COLO668 (cell line): ENCODE data around the gene TMEM40.
"Not testable (repeated sequence)": the region's sequence is repeated elsewhere in the genome, so short reads cannot be mapped to it uniquely, and the experiment has no call there.

Experiments used
- DNase-seq: peaks from one replicate; lab custom pipeline; 2025; ENCODE audit not compliant: unreplicated experiment; lab: John Stamatoyannopoulos, UW

Gene TMEM40

DNA sequence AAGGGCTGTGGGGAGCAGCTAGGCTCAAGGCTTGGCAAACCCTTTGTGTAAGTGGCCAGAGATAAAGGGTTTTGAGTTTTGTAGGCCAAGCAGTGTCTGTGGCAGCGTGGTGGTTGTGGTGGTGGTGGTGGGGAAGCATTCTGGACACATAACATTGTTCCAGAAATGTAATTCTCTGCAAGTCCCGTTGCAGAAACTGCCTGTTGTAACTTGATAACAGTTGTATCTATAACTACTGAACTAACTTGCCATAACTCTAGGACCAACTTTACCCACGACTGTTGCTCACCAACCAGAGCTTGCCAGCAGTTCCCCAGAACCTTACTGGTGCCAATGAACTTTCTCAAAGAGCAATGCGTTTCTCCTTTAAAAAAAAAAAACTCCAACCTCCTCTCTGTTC lies 18.1 kb upstream of the TMEM40 start:
- no peak for DNase-seq

DNA sequence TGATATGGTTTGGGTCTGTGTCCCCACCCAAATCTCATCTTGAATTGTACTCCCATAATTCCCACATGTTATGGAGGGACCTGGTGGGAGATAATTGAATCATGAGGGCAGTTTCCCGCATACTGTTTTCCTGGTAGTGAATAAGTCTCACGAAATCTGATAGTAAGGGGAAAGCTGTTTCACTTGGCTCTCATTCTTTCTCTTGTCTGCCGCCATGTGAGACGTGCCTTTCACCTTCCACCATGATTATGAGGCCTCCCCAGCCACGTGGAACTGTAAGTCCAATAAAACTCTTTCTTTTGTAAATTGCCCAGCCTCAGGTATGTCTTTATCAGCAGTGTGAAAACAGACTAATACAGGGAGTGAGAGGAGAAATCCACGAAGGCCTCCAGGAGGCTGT lies 16.9 kb upstream of the TMEM40 start:
- not testable (repeated sequence) for DNase-seq

DNA sequence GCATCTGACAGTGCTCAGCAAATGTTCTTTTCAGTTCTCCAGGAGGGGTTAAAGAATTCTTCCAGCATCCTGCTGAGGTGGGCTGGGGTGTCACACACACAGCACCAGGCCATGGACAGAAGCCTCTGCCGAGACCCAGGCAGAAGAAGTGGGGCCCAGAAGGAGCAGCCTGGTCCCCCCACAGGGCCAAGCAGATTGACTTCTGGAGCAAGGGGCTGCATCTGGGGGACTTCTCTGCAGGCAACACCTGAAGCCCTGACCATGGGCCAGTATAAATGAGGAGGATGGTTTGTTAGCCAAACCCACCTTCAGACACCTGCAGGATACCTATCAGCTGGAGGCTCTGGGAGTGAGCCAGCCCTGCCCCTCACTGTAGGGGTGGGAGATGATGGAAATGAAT lies 16.2 kb upstream of the TMEM40 start:
- no peak for DNase-seq

DNA sequence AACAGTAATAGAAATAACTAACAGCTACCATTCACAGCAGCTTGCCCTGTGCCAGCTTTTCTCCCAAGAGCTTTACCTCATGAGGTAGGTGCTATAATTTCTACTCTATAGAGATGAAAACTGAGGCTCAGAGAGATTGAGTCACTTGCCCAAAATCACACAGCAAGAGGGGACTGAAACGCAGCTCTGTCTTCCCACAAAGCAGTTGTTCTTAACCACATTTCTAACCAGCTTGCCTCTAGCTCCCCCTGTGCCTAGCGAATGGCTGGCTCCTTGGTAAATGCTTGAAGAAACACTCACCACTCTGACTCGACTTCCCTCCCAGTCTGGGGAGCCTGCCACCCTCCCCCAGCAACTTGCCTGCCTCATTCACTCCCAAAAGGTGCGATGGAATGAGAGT lies 15.6 kb upstream of the TMEM40 start:
- DNase-seq, result no peak

DNA sequence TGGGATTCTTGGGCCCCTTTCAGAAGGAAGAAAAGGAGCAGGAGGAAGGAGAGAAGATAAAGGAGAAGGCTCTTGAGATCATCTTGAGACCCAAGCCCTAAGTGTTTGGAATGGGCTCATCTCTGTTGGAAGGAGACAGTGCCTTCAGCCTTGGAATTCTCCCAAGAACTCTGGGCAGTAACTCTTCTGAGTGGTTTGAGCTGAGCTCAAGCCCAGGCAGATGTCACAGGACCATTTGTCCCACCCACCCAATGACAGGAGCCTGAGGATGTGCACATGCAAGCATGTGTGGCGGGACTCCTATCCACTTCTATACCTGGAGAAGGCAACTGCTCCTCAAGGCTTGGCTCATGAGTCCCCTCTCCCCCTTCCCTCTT lies 14.6 kb upstream of the TMEM40 start:
- no peak for DNase-seq

DNA sequence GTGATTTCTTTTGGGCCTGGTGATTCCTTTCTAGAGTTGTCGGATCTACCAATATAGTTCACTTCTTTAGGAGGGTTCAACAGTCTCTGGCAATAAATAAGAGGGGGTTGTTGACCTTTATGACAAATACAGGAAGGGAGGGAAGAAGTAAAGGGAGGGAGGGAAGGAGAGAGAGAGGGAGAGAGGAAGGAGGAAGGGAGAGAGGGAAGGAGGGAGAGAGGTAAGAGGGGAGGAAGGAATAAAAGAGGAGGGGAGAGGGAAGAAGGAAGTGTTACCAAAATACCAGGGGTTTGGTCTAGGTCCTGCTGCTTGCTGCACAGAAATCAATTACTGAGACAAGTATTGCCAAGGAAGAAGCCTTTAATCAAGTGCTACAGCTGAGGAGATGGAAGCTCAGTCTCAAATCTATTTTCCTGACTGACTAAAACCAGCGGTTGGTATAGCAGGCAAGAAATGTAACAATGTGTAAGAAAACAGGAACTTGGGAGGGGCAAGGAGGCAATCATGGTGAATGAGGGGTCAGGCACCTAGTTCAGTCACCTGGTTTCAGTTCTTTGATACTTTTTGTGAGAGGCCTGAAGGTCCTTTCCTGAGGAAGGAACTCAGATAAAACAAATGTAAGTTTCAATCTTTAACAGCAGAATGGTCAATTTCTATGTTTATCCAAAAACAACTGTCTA lies 14.1 kb upstream of the TMEM40 start:
- DNase-seq, result no peak

DNA sequence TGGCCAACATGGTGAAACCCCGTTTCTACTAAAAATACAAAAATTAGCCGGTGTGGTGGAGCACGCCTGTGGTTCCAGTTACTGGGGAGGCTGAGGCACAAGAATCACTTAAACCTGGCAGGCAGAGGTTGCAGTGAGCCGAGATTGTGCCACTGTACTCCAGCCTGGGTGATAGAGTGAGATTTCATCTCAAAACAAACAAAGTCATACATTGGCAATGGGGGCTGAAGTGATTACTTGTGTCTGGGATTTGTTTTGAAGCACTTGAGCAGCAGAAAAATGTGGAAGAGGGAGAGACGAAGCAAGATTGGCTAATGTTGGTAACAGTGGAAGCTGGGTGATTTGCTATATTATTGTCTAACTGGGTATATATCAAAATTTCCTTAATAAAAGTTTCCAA lies 13.4 kb upstream of the TMEM40 start:
- DNase-seq, result no peak

DNA sequence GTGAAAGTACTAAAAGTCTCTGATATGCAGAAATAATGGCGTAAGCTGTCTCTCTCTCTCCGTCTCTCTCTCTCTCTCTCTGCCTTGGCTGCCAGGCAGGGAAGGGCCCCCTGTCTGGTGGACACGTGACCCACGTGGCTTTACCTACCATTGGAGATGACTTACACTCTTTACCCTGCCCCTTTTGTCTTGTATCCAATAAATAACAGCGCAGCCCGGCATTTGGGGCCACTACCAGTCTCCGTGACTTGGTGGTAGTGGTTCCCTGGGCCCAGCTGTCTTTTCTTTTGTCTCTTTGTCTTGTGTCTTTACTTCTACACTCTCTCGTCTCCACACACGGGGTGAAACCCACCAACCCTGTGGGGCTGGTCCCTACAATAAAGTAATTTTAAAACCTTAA lies 12.2 kb upstream of the TMEM40 start:
- no peak for DNase-seq

DNA sequence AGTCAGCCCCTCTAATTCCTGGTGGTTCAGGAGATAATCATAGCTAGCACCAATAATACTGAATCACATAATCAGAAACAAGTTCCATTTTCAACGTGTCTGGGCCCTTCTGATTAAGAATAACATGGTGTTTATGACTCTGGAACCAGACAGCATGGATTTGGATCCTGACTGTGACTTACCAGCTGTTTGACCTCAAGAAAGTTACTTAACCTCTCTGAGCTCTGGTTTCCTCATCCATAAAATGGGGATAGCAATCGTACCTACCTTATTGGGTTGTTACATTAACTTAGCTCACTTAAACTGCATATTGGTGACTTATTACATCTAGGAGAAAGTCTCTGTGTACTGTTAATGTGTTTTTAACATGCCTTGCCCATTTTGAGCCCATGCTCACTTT lies 10.7 kb upstream of the TMEM40 start:
- DNase-seq, result no peak

DNA sequence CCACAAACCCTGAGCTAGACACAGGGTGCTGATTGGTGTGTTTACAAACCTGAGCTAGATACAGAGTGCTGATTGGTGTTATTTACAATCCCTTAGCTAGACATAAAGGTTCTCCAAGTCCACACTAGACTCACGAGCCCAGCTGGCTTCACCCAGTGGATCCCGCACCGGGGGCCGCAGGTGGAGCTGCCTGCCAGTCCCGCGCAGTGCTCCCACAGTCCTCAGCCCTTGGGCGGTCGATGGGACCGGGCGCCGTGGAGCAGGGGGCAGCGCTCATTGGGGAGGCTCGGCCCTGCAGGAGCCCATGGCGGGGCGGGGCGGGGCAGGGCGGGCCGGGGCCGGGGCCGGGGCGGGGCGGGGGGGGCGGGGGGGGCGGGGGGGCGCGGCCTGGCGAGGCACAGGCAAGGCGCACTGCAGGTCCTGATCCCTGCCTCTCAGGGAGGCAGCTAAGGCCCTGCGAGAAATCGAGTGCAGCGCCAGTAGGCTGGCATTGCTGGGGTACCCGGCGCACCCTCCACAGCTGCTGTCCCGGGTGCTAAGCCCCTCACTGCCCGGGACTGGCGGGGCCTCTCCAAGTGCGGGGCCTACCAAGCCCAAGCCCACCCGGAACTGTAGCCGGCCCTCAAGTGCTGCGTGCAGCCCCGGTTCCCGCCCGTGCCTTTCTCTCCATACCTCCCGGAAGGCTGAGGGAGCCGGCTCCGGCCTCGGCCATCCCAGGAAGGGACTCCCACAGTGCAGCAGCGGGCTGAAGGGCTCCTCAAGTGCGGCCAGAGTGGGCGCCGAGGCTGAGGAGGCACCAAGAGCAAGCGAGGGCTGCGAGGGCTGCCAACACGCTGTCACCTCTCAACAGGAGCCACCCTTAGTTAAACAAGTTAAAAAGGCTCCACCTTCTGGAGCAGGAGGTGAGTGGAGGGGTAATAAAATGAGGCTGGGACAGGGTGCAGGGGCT lies 9.8 kb upstream of the TMEM40 start:
- no peak for DNase-seq

DNA sequence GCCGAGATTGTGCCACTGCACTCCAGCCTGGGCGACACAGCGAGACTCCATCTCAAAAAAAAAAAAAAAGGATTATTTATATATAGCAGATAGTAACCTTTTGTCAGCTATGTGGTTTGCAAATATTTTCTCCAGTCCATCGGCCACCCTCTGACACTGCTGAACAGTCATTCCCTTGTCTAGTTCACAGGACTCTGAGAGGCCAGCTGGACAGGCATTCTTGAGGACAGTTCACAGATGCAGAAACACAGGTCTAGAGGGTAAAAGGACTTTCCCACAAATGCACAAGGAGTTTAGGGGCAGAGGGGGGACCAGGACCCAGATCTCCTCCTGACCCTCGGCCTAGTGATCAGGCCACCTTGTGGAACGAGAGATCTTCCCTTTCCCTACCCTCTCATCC lies 7.5 kb upstream of the TMEM40 start:
- no peak for DNase-seq

DNA sequence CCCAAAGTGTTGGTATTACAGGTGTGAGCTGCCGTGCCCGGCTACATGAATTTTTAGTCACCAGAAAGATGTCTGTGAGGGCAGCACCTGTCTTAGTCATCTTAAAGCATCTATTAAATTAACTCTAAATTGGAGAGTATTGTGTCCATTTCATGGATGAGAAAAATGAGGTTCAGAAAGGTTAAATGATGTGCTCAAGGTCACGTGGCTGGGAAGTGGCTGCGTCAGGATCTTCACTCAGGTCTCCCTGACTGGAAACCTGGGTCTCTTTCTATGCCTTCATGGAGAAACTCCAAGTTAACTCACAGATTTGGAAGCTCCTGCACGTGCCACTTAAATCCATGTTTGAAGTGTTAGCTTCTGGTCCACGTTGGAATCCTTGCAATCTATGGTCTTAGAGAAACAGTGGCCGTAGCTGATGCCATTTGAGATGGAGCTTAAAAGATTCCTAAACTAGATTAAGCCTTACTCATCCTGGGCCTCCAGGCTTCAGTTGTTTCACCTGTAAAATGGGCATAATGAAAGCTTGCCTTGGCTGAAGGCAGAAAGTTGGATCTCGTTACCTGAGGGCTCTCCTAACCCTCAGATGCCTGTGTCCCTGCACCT lies 5.2 kb upstream of the TMEM40 start:
- DNase-seq, result no peak

DNA sequence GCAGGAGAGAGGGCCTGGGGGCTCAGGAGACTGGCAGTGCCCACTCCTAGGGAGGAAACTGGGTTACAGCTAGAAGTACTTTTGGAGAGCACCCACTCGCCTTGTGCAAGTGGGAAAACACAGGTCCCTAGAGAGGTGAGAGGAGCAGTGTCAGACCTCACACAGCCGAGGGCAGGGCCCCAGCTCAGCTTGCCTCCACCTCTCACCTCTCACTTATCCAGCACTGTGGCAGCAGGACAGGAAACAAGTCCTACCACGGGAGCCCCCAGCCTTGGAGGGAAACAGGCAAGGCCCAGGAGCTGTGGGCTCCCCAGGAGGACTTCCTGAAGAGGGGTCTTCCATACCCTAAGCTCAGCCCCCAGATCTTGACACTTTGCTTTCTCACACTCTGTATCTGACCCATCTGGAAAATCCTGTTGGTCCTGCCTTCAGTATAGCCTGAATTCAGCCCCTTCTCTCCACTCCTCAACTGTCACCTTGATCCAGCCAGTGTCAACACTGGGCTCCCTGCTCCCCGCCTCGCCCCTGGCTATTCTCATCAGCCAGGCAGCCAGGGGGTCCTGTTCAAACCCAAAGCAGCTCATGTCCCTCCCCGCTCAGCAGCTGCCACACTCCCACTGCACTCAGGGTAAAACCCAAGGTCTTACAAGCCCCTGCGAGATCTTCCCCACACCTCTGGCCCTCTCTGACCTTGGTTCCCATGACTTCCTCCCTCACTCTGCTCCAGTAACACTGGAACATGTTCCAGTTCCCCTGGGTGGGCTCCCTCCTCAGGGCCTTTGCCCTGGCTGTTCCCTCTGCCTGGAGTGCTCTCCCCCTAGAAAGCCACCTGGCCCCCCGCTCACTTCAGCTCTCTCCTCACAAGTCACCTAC lies 870 bp upstream of the TMEM40 start:
- no peak for DNase-seq

DNA sequence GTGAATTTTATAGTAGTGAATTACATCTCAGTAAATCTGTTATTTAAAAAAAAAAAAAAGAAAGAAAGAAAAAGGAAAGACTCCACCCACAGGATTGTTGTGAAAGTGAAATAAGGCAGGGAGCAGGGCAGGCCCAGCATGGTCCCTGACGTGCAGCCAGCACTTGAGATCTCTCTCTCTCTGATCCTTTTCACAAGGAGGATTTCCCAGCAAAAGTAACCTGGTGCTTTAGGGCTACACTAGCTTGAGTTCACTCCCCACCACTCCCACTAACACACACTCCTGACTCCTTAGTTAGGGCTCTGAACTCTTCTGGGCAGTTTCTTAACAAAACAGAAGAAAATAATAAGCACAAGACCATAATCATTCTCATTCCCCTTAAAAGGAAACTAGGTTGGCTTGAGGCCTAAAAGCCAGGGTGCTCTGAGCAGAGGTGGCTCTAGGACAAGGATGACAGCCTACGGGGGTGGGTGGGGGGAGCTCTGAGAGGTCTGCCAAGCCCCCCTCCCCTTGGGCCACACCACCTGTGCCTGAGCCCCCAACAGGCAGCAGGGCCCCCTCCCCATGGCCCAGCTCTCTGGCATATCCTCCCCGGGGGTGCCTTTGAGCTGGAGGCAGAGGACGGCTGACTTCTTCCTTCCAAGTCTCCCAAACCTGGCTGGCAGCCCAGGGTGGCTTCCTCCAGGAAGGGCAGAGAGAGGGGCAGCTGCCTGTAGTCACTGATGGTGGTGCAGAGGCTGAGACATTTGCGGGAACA lies 856 bp downstream of the TMEM40 start:
- no peak for DNase-seq

DNA sequence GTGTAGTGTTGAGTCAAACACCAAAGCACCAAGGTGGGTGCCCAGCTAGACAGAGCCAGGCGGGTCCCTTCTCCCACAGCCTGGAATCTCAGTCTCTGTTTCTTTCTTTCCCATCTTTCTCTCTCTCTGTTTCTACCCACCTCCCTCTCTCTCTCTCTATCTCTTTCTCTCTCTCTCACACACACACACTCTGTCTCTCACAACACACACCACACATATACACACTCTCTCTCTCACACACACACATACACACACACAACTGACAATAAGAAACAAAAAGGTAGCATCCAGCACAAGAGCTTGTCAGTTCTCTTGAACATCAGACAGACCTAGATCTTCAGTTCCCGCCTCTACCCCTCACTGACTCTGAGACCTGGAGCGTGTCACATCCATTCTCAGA lies 2.4 kb downstream of the TMEM40 start:
- no peak for DNase-seq

DNA sequence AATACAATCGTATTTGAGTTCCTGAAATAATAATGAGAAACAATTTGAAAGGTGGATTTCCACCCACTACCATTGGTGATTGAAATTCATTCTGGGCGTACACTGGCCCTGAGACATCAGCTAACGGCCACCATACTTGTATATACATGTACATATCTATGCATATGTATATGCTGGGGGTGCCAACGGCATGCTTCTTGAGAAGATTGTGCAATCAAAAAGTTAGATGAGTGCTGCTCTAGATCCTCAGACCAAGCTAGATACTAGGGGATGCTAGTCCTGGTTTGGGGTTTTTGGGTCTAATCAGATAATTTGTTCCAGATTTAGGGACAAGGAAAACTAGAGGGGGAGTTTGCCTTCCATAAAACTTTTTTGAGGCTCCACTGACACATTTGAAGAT lies 2.9 kb downstream of the TMEM40 start:
- no peak for DNase-seq

DNA sequence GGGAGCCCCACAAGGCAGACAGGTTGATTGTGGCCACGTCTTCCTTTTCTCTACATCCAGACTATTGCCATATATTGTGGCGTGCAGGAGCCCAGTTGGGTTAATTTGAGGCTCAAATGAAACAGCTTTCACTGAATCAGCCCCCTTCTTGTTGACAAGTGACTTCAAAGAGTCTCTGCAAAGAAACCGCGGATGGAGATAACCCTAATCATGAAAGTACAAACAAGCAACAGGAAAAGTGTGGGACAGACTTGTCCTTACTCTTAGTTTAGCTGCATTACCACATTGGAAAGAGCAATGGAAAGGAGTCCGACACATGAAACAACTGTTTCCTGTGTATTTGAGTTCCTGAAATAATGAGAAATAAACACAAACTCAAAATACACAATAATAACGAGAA lies 3.3 kb downstream of the TMEM40 start:
- DNase-seq, result no peak

DNA sequence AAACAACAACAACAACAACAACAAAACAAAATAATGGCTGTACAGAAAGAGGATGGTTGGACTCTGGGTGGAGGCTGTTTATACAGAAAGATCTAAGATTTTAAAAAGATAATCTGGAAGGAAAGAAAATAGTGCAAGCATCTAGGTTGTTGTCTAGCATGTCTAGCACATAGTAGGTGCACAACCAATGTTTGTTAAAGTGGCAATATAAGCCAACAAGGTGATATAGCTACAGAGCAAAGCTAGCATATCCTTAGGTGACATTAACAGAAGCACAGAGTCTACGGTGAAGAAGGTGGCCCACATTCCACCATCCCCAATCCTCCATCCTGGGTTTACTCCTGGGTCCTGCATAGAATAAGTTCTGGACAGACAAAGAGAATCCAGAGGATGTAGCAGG lies 4.7 kb downstream of the TMEM40 start:
- DNase-seq, result no peak

DNA sequence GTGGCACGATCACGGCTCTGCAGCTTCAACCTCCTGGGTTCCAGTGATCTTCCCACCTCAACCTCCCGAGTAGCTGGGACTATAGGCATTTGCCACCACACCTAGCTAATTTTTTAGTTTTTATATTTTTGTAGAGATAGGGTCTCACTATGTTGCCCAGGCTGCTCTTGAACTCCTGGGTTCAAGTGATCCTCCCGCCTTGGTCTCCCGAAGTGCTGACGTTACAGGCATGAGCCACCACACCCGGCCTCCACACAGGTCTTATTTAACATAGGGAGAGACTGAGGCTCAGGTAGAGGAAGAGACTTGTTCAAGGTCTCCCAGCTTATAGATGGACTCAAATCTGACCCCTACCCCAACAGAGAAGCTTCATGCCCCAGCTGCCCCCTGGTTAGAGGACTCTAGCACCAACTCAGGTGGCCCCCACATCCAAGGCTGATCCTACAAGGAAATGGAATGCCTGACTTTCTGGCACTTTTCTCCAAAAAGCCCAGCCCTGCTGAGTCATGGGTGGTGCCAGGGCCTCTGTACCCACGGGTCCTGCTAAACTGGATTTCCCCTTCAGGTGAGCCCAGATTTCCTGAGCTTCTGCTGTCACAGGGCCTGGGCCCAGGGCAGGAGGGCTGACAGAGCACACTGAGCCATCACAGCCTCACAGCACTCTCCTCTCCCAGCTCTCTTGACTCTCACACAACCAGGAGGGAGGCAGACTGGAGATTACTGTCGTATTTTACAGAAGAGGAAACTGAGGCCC lies 5.6 kb downstream of the TMEM40 start:
- no peak for DNase-seq

DNA sequence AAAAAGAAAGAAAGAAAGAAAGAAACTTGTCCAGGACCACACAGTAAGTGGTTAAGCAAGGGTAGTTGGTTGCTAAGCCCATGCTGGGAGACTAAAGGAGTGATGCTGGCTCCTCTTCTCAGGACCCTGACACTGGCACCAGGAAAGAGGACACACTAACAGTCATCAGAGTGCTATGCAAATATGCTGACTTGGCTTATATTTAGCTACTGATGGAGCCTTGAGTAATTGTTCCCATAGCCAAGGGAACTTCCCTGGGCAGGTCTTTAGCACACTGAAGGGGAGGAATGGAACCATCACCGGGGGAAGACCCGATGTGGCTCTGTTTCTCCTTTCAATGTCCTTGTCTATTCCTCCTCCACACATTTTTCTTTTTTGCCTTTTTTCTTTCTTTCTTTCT lies 6.2 kb downstream of the TMEM40 start:
- DNase-seq, result no peak
